OCI-LY7 (cell line): ENCODE results near the gene ACD.

Experiments
- EZH2phosphoT487 ChIP-seq: fragments of 200-600 bp; sonication (generic); IDR thresholded peaks from 2 replicates; pipeline ENCODE4 v1.6.1; 2018; ENCODE audit warnings: low read depth, borderline replicate concordance, mild to moderate bottlenecking, mixed run types, antibody characterized with exemption, low read length, moderate library complexity, mixed read lengths
- TF ChIP-seq, protein P1 (sequence below): fragments of 200-600 bp; sonication (generic); conservative IDR thresholded peaks from 2 replicates; pipeline ENCODE4 v1.5.1; 2014; ENCODE audit warnings: mild to moderate bottlenecking, antibody characterized with exemption, low read length, moderate library complexity, mixed read lengths

DNA sequence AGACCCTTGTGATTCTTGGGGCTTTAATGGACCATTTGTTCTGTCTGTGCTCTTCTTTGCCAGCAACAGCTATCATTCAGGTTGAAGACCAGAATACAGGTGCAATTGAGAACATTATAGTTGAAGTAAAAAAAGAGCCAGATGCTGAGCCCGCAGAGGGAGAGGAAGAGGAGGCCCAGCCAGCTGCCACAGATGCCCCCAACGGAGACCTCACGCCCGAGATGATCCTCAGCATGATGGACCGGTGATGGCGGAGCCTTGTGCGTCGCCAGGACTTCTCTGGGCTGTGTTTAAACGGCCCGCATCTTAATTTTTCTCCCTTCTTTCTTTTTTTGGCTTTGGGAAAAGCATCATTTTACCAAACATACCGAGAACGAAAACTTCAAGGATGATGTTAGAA is 22.4 kb downstream of the ACD start:
- TF ChIP-seq, protein P1, sequence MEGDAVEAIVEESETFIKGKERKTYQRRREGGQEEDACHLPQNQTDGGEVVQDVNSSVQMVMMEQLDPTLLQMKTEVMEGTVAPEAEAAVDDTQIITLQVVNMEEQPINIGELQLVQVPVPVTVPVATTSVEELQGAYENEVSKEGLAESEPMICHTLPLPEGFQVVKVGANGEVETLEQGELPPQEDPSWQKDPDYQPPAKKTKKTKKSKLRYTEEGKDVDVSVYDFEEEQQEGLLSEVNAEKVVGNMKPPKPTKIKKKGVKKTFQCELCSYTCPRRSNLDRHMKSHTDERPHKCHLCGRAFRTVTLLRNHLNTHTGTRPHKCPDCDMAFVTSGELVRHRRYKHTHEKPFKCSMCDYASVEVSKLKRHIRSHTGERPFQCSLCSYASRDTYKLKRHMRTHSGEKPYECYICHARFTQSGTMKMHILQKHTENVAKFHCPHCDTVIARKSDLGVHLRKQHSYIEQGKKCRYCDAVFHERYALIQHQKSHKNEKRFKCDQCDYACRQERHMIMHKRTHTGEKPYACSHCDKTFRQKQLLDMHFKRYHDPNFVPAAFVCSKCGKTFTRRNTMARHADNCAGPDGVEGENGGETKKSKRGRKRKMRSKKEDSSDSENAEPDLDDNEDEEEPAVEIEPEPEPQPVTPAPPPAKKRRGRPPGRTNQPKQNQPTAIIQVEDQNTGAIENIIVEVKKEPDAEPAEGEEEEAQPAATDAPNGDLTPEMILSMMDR = no peak
- no peak for TF ChIP-seq EZH2phosphoT487
